Gastroesophageal sphincter (tissue), 4 donors: ENCODE data around the gene GRM8. TPM values are rescaled to one million over a fixed set of nuclear protein-coding genes. Genes with fewer than 3 reads are reported as not detected.

Source experiments
- ATAC-seq: fragments of 150-250 bp; one replicate; pipeline ENCODE4 v1.9.1; 2016; ENCODE audit warnings: mild to moderate bottlenecking, moderate library complexity
- H3K27ac ChIP-seq, 4 donors: fragments of 200-600 bp; sonication (generic) in 3 of 4; 1 replicate in 3 of 4; 2 replicates in 1 of 4; pipeline ENCODE4 v1.5.1; 2016 to 2019
- H3K27me3 ChIP-seq: fragments of 200-600 bp; sonication (generic); one replicate; pipeline ENCODE4 v1.5.1; 2019
- H3K36me3 ChIP-seq, 2 donors: fragments of 200-600 bp; sonication (generic); one replicate each; pipeline ENCODE4 v1.5.1; 2019; ENCODE audit warnings: control low read depth in 1 of 2
- H3K4me1 ChIP-seq, 3 donors: fragments of 200-600 bp; sonication (generic); 1 replicate in 2 of 3; 2 replicates in 1 of 3; pipeline ENCODE4 v1.5.1; 2016 to 2019; ENCODE audit warnings: control low read depth in 2 of 3
- H3K4me3 ChIP-seq, 2 donors: fragments of 200-600 bp; sonication (generic); one replicate each; pipeline ENCODE4 v1.5.1; 2019; ENCODE audit warnings: mild to moderate bottlenecking in 1 of 2, moderate library complexity in 1 of 2
- H3K9me3 ChIP-seq, 3 donors: fragments of 200-600 bp; sonication (generic); one replicate each; pipeline ENCODE4 v1.5.1; 2017 to 2019; ENCODE audit warnings: control low read depth in 2 of 3
- CTCF ChIP-seq, 4 experiments: fragments of 200-600 bp in 2 of 4; fragments of 450-650 bp in 2 of 4; sonication (generic) in 1 of 4; IDR thresholded peaks; one replicate each; pipeline ENCODE4 v1.5.1; 2017 to 2019; ENCODE audit warnings: antibody characterized with exemption in 4 of 4, mild to moderate bottlenecking in 2 of 4, moderate library complexity in 2 of 4
- EP300 ChIP-seq: sonication (generic); formaldehyde crosslinking; IDR thresholded peaks from one replicate; pipeline ENCODE4 v1.6.1; 2017; ENCODE audit warnings: antibody characterized with exemption, mild to moderate bottlenecking
- POLR2A ChIP-seq, 2 donors: fragments of 450-650 bp; IDR thresholded peaks; one replicate each; pipeline ENCODE4 v1.6.1; 2017; ENCODE audit warnings: antibody characterized with exemption in 2 of 2, mild to moderate bottlenecking in 2 of 2, moderate library complexity in 1 of 2
- POLR2AphosphoS5 ChIP-seq: sonication (generic); formaldehyde crosslinking; IDR thresholded peaks from one replicate; pipeline ENCODE4 v1.6.1; 2017; ENCODE audit warnings: antibody characterized with exemption
- WGBS, 2 donors: methylation state at CpG; one replicate each; pipeline ENCODE4 v1.1.5; 2018; ENCODE audit warnings: low coverage in 1 of 2; 5-methylcytosine and 5-hydroxymethylcytosine counted together
- total RNA-seq, 4 donors: library from RNA; depleted of rRNA; stranded (reverse); fragments of >200 nt; gene quantifications; one replicate each; pipeline ENCODE4 v1.1.0, GENCODE V29; 2016

GRM8 gene
- total RNA-seq, 4 donors from 2014 or later, result 0.07 to 3.4 (median 0.93) TPM; not detected in 1

GRCh38 chr7:126778101-126778500 is 474.6 kb downstream of the GRM8 start:
- H3K4me3 ChIP-seq, result no peak overlapping the region
- WGBS, 2 donors, result 50 to 75% methylated on average over 1 of the region's 1 CpG
- TF ChIP-seq EP300, result no peak
- no peaks in the 10 kb centered on the region for H3K9me3 ChIP-seq
- no peaks in the 10 kb centered on the region for H3K4me1 ChIP-seq
- H3K27me3 ChIP-seq, result no peaks in the 10 kb centered on the region
- H3K36me3 ChIP-seq, result no peaks in the 10 kb centered on the region
- H3K27ac ChIP-seq, result no peak overlapping the region
- ATAC-seq, result no peak

GRCh38 chr7:126776498-126776897 is 476.2 kb downstream of the GRM8 start:
- no peak for TF ChIP-seq CTCF (IDR thresholded peaks at IDR 0.05)
- no peak for TF ChIP-seq EP300
- no peak for TF ChIP-seq POLR2A (IDR thresholded peaks at IDR 0.05)
- no peak for TF ChIP-seq POLR2AphosphoS5
- H3K9me3 ChIP-seq, result no peaks in the 10 kb centered on the region
- 67 to 70% methylated on average over 3 of the region's 3 CpGs for WGBS, 2 donors
- ATAC-seq, result no peak
- no peak overlapping the region for H3K4me3 ChIP-seq
- H3K27ac ChIP-seq, result no peak overlapping the region
- H3K27me3 ChIP-seq, result no peaks in the 10 kb centered on the region
- H3K36me3 ChIP-seq, result no peaks in the 10 kb centered on the region
- no peaks in the 10 kb centered on the region for H3K4me1 ChIP-seq

- no peak overlapping the region for H3K27ac ChIP-seq
- H3K4me1 ChIP-seq, result no peaks in the 10 kb centered on the region
- no peaks in the 10 kb centered on the region for H3K27me3 ChIP-seq
- TF ChIP-seq POLR2A (IDR thresholded peaks at IDR 0.05), result no peak
- no peak for TF ChIP-seq CTCF (IDR thresholded peaks at IDR 0.05)
- TF ChIP-seq POLR2AphosphoS5, result no peak
- no peak for TF ChIP-seq EP300
- ATAC-seq, result no peak
- no peaks in the 10 kb centered on the region for H3K36me3 ChIP-seq
- no peak overlapping the region for H3K4me3 ChIP-seq
- H3K9me3 ChIP-seq, result no peaks in the 10 kb centered on the region
- 85 to 91% methylated on average over 3 of the region's 3 CpGs for WGBS, 2 donors
Measured at GRCh38 chr7:126774077-126774476, 478.7 kb downstream of the GRM8 start.

GRCh38 chr7:126768836-126769235 is 483.9 kb downstream of the GRM8 start:
- Histone ChIP-seq H3K9me3 (no peaks in the 10 kb centered on the region), H3K4me3 (no peak overlapping the region), H3K27me3 (no peaks in the 10 kb centered on the region), H3K4me1 (no peaks in the 10 kb centered on the region), H3K36me3 (no peaks in the 10 kb centered on the region), H3K27ac (no peak overlapping the region)
- TF ChIP-seq EP300, result no peak
- no peak for TF ChIP-seq POLR2A (IDR thresholded peaks at IDR 0.05)
- TF ChIP-seq POLR2AphosphoS5, result no peak
- TF ChIP-seq CTCF (IDR thresholded peaks at IDR 0.05), result no peak
- ATAC-seq, result no peak
- WGBS, 2 donors, result 38 to 68% methylated on average over 4 to 5 of the region's 5 CpGs

GRCh38 chr7:126760914-126761577 is 491.7 kb downstream of the GRM8 start:
- ATAC-seq, result no peak
- Histone ChIP-seq H3K9me3 (no peaks in the 10 kb centered on the region), H3K36me3 (no peaks in the 10 kb centered on the region), H3K27ac (no peak overlapping the region), H3K4me1 (no peaks in the 10 kb centered on the region), H3K4me3 (no peak overlapping the region), H3K27me3 (no peaks in the 10 kb centered on the region)
- no peak for TF ChIP-seq POLR2A (IDR thresholded peaks at IDR 0.05)
- no peak for TF ChIP-seq POLR2AphosphoS5
- no peak for TF ChIP-seq EP300
- no peak for TF ChIP-seq CTCF (IDR thresholded peaks at IDR 0.05)
- 91 to 96% methylated on average over 9 to 12 of the region's 13 CpGs for WGBS, 2 donors
